OCI-LY7 (cell line): ENCODE measurements around the gene PARD3B.

Experiments used
- CTCF ChIP-seq: fragments of 200-600 bp; sonication (generic); conservative IDR thresholded peaks from 2 replicates; pipeline ENCODE4 v1.5.1; 2014; ENCODE audit warnings: mild to moderate bottlenecking, antibody characterized with exemption, low read length, moderate library complexity, mixed read lengths
- EZH2phosphoT487 ChIP-seq: fragments of 200-600 bp; sonication (generic); IDR thresholded peaks from 2 replicates; pipeline ENCODE4 v1.6.1; 2018; ENCODE audit warnings: low read depth, borderline replicate concordance, mild to moderate bottlenecking, mixed run types, antibody characterized with exemption, low read length, moderate library complexity, mixed read lengths

- TF ChIP-seq CTCF (no peak), EZH2phosphoT487 (no peak)
These were observed 1092.0 kb downstream of the PARD3B start for GRCh38 chr2:205637320-205637602.
